Measurements from ENCODE around the gene TMEM132C.

DNA sequence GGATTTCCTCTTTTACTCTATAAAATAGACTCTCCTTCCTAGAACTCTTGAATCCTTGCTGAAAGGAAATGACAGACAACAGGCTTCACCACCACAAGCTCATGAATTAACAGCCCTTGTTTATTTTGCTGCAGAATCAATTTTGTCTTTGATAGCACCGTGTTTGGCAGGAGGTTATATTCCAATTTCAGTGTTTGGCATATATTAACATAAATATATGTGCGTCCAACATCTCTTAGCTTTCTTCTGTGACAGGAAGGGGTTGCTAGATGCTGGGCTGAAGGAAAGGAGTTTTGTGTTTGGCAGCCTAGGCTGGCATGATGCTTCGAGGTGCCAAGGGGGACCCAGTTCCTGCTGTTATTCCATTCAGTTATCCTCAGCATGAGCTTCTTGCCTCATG, 126.4 kb downstream of the TMEM132C start:
- TF ChIP-seq, protein P1, sequence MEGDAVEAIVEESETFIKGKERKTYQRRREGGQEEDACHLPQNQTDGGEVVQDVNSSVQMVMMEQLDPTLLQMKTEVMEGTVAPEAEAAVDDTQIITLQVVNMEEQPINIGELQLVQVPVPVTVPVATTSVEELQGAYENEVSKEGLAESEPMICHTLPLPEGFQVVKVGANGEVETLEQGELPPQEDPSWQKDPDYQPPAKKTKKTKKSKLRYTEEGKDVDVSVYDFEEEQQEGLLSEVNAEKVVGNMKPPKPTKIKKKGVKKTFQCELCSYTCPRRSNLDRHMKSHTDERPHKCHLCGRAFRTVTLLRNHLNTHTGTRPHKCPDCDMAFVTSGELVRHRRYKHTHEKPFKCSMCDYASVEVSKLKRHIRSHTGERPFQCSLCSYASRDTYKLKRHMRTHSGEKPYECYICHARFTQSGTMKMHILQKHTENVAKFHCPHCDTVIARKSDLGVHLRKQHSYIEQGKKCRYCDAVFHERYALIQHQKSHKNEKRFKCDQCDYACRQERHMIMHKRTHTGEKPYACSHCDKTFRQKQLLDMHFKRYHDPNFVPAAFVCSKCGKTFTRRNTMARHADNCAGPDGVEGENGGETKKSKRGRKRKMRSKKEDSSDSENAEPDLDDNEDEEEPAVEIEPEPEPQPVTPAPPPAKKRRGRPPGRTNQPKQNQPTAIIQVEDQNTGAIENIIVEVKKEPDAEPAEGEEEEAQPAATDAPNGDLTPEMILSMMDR (conservative IDR thresholded peaks at IDR 0.05; ENCODE audit: low read depth, low read length): no peak
- TF ChIP-seq POLR2A (IDR thresholded peaks at IDR 0.05; ENCODE audit: low read depth, low read length): no peak
- TF ChIP-seq NFE2L2 (IDR thresholded peaks at IDR 0.05; ENCODE audit: low read depth, low read length): no peak
- TF ChIP-seq CHD1 (IDR thresholded peaks at IDR 0.05; ENCODE audit: low read depth, low read length): no peak
- no peak for TF ChIP-seq MAZ (IDR thresholded peaks at IDR 0.05; ENCODE audit: borderline replicate concordance, low read depth, low read length)
- TF ChIP-seq USF2 (IDR thresholded peaks at IDR 0.05; ENCODE audit: low read depth, low read length): no peak
- no peak for TF ChIP-seq RCOR1 (IDR thresholded peaks at IDR 0.05; ENCODE audit: insufficient replicate concordance, low read length)
- TF ChIP-seq, protein P2, sequence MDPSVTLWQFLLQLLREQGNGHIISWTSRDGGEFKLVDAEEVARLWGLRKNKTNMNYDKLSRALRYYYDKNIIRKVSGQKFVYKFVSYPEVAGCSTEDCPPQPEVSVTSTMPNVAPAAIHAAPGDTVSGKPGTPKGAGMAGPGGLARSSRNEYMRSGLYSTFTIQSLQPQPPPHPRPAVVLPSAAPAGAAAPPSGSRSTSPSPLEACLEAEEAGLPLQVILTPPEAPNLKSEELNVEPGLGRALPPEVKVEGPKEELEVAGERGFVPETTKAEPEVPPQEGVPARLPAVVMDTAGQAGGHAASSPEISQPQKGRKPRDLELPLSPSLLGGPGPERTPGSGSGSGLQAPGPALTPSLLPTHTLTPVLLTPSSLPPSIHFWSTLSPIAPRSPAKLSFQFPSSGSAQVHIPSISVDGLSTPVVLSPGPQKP (IDR thresholded peaks at IDR 0.05; ENCODE audit: borderline replicate concordance, low read depth, low read length): no peak
- TF ChIP-seq RFX5 (IDR thresholded peaks at IDR 0.05; ENCODE audit: low read depth, low read length): no peak
- TF ChIP-seq RAD21 (IDR thresholded peaks at IDR 0.05; ENCODE audit: low read length): no peak

Data from IMR-90 (cell line).